Endothelial cell of umbilical vein (primary cell): ENCODE results near the gene SPTB. TPM values are rescaled to one million over a fixed set of nuclear protein-coding genes. Genes with fewer than 3 reads are reported as not detected.

ENCODE experiments used
- BruUV-seq: library from RNA; stranded (reverse); fragments of 400-500 nt; replicated peaks from 2 replicates; lab custom pipeline; 2021; lab: Mats Ljungman, UMichigan
- CTCF ChIA-PET: fragments of 300-600, 350-600 bp; sonication (Branson Sonifier 250); formaldehyde crosslinking; loops from one replicate; lab custom pipeline; 2021; ENCODE audit warnings: antibody characterized with exemption, inconsistent platforms; lab: Charles Lee
- POLR2A ChIA-PET: fragments of 300-600, 350-600 bp; sonication (Branson Sonifier 250); formaldehyde crosslinking; loops from one replicate; lab custom pipeline; 2021; ENCODE audit warnings: antibody characterized with exemption, inconsistent platforms; lab: Charles Lee
- DNase-seq: peaks from one replicate; pipeline ENCODE4 v3.0.0-alpha.2; 2011; ENCODE audit warnings: low read depth, low spot score
- FAIRE-seq: peaks from 2 replicates; lab custom pipeline; 2011; peaks lifted over from hg19 to GRCh38; lab: Jason Lieb, UNC
- H2AFZ ChIP-seq: 2 replicates; pipeline ENCODE4 v1.6.0; 2012; ENCODE audit warnings: low read depth, low read length, control low read depth, inconsistent platforms
- H3K27ac ChIP-seq: 2 replicates; pipeline ENCODE4 v1.5.1; 2011; ENCODE audit warnings: low read depth, mild to moderate bottlenecking, control low read depth, low read length, moderate library complexity; ENCODE audit not compliant: insufficient read depth
- H3K27me3 ChIP-seq, 2 experiments: 2 replicates each; pipeline versions ENCODE4 v1.6.0 to v1.6.1; 2011; ENCODE audit warnings: low read length in 2 of 2, mixed read lengths in 1 of 2; ENCODE audit not compliant: control insufficient read depth in 2 of 2, insufficient read depth in 2 of 2
- H3K36me3 ChIP-seq, 2 experiments: 2 replicates in 1 of 2; 3 replicates in 1 of 2; pipeline ENCODE4 v1.5.1; 2011; ENCODE audit warnings: low read length in 2 of 2, mild to moderate bottlenecking in 1 of 2, moderate library complexity in 1 of 2; ENCODE audit not compliant: control insufficient read depth in 2 of 2, insufficient read depth in 2 of 2; ENCODE audit errors: extremely low read depth in 1 of 2
- H3K4me1 ChIP-seq: 3 replicates; pipeline ENCODE4 v1.5.1; 2011; ENCODE audit warnings: mild to moderate bottlenecking, low read length; ENCODE audit not compliant: control insufficient read depth, insufficient read depth; ENCODE audit errors: extremely low read depth
- H3K4me2 ChIP-seq: 2 replicates; pipeline ENCODE4 v1.6.1; 2011; ENCODE audit warnings: low read length, control low read depth, mixed read lengths; ENCODE audit not compliant: insufficient read depth
- H3K4me3 ChIP-seq, 3 experiments: fragments of 200-600 bp in 1 of 3; sonication (generic), shearing (Covaris generic) in 1 of 3; replicated peaks in 1 of 3; 2 replicates each; pipeline ENCODE4 v1.5.1; 2011 to 2016; ENCODE audit warnings: control low read depth in 3 of 3, low read length in 3 of 3, mild to moderate bottlenecking in 2 of 3, inconsistent platforms in 1 of 3, low read depth in 1 of 3, moderate library complexity in 1 of 3; ENCODE audit not compliant: insufficient read depth in 1 of 3
- H3K79me2 ChIP-seq: 2 replicates; pipeline ENCODE4 v1.6.0; 2012; ENCODE audit warnings: low read length, inconsistent platforms; ENCODE audit not compliant: control insufficient read depth, insufficient read depth
- H3K9ac ChIP-seq: replicated peaks from 2 replicates; pipeline ENCODE3; 2011; ENCODE audit warnings: low read length, control low read depth; ENCODE audit not compliant: insufficient read depth; ENCODE audit errors: extremely low read depth
- H3K9me1 ChIP-seq: replicated peaks from 3 replicates; pipeline ENCODE4 v1.6.0; 2011; ENCODE audit warnings: mild to moderate bottlenecking, low read length; ENCODE audit not compliant: control insufficient read depth, insufficient read depth; ENCODE audit errors: extremely low read depth
- H3K9me3 ChIP-seq: replicated peaks from 2 replicates; pipeline ENCODE4 v1.5.1; 2012; ENCODE audit warnings: low read length, inconsistent platforms; ENCODE audit not compliant: control insufficient read depth, insufficient read depth
- H4K20me1 ChIP-seq: replicated peaks from 2 replicates; pipeline ENCODE3; 2011; ENCODE audit warnings: mild to moderate bottlenecking, low read length; ENCODE audit not compliant: control insufficient read depth, insufficient read depth; ENCODE audit errors: extremely low read depth
- CTCF ChIP-seq, 2 donors: IDR thresholded peaks; 1 replicate in 1 of 2; 2 replicates in 1 of 2; pipeline ENCODE4 v1.5.1; 2011; ENCODE audit warnings: low read length in 2 of 2, mild to moderate bottlenecking in 2 of 2, moderate library complexity in 2 of 2, control low read depth in 1 of 2, inconsistent platforms in 1 of 2, low read depth in 1 of 2; ENCODE audit not compliant: insufficient read depth in 1 of 2; ENCODE audit errors: extremely low read depth in 1 of 2
- EZH2 ChIP-seq: IDR thresholded peaks from 2 replicates; pipeline ENCODE4 v1.6.1; 2012; ENCODE audit warnings: borderline replicate concordance, low read depth, mild to moderate bottlenecking, moderate library complexity, low read length, inconsistent platforms; ENCODE audit not compliant: severe bottlenecking
- FOS ChIP-seq: IDR thresholded peaks from 2 replicates; pipeline ENCODE4 v1.6.1; 2011; ENCODE audit warnings: mild to moderate bottlenecking, low read length, moderate library complexity, borderline replicate concordance; ENCODE audit not compliant: insufficient read depth
- GATA2 ChIP-seq: IDR thresholded peaks from 2 replicates; pipeline ENCODE4 v1.7.0; 2011; ENCODE audit warnings: low read depth, mild to moderate bottlenecking, moderate library complexity, mixed read lengths, low read length; ENCODE audit not compliant: insufficient read length, insufficient read depth
- JUN ChIP-seq: IDR thresholded peaks from 2 replicates; pipeline ENCODE4 v1.6.1; 2011; ENCODE audit warnings: borderline replicate concordance, low read depth; ENCODE audit not compliant: insufficient read length, insufficient read depth
- MAX ChIP-seq: IDR thresholded peaks from 2 replicates; pipeline ENCODE4 v1.6.1; 2011; ENCODE audit not compliant: insufficient read depth, insufficient read length
- MYC ChIP-seq: IDR thresholded peaks from one replicate; pipeline ENCODE4 v1.6.1; 2011; ENCODE audit warnings: mild to moderate bottlenecking, low read depth, low read length
- POLR2A ChIP-seq: IDR thresholded peaks from 2 replicates; pipeline ENCODE4 v1.6.1; 2012; ENCODE audit warnings: low read depth, mild to moderate bottlenecking, control low read depth, low read length
- POLR2AphosphoS5 ChIP-seq: IDR thresholded peaks from 2 replicates; pipeline ENCODE4 v1.6.1; 2012; ENCODE audit warnings: low read depth, mild to moderate bottlenecking, control low read depth, low read length, moderate library complexity; ENCODE audit not compliant: insufficient read depth
- dilution Hi-C: fragments of 300-500 bp; cut with MboI; formaldehyde crosslinking; loops from one replicate; pipeline ENCODE4 v1.15.0; 2019; ENCODE audit warnings: low sequenced_read_pairs; ENCODE audit not compliant: extremely low pct_ligation_motif_present
- intact Hi-C: fragments of 100-400 bp; cut with micrococcal nuclease; formaldehyde crosslinking; loops from one replicate; pipeline ENCODE4 v1.10.0; 2022
- polyA plus RNA-seq, 4 experiments: library from polyadenylated mRNA; depleted of rRNA in 3 of 4; stranded (reverse) in 3 of 4; unstranded in 1 of 4; fragments of >200 nt; gene quantifications; 2 replicates each; pipeline versions ENCODE4 v1.2.1 to v1.2.3, GENCODE V29; 2011 to 2012; ENCODE audit warnings: missing spikeins in 1 of 4
- total RNA-seq: library from RNA; stranded (reverse); gene quantifications from 2 replicates; pipeline ENCODE4 v1.2.3, GENCODE V29; 2021

Gene SPTB
- total and polyA plus RNA-seq, 2 donors (not counting 3 experiments of a cell fraction or from before 2014, with no cell fraction given) = 0.03 to 0.07 TPM

- Histone ChIP-seq H3K36me3 (no peaks in the 10 kb centered on the region), H3K9me1 (no peaks in the 10 kb centered on the region), H4K20me1 (no peaks in the 10 kb centered on the region), H2AFZ (no peak overlapping the region), H3K27ac (no peak overlapping the region), H3K79me2 (no peaks in the 10 kb centered on the region), H3K4me2 (no peak overlapping the region), H3K9ac (no peak overlapping the region), H3K9me3 (no peaks in the 10 kb centered on the region), H3K27me3 (peaks cover 37 to 39% of the 10 kb centered on the region in 2 experiments), H3K4me1 (no peaks in the 10 kb centered on the region), H3K4me3 (no peak overlapping the region)
- POLR2A ChIA-PET = no interaction called here
- CTCF ChIA-PET = interaction anchor here (1.8 to 2.0 kb wide), 2 partner anchors 19 to 27 kb away, joined by 5 to 6 read pairs; no protein-coding TSS in a partner anchor
- DNase-seq (no peak), FAIRE-seq (no peak)
- no peak for TF ChIP-seq MAX
- no peak for TF ChIP-seq FOS
- TF ChIP-seq MYC = no peak
- no peak for TF ChIP-seq EZH2
- no peak for TF ChIP-seq GATA2
- no peak for TF ChIP-seq JUN
- no peak for TF ChIP-seq CTCF (IDR thresholded peaks at IDR 0.05; ENCODE audit: extremely low read depth in 1 of 2, insufficient read depth in 1 of 2, low read depth in 1 of 2, low read length in 2 of 2)
- TF ChIP-seq POLR2A = no peak
- TF ChIP-seq POLR2AphosphoS5 = no peak
- intact Hi-C loops (no loop called here), dilution Hi-C loops (no loop called here)
- no TSS peak for BruUV-seq
These were observed 37.6 kb downstream of the SPTB start for GRCh38 chr14:64841772-64842750.
